HPDE6-E6E7 (cell line): Measurements from ENCODE around the gene CMSS1.

ENCODE experiments used
- DNase-seq: peaks from one replicate; pipeline ENCODE4 v3.0.0; 2011; ENCODE audit warnings: missing footprints; ENCODE audit errors: extremely low spot score

The CMSS1 gene

GRCh38 chr3:99933971-99934750 lies 116.5 kb downstream of the CMSS1 start:
- no peak for DNase-seq

GRCh38 chr3:99934975-99935797 lies 117.5 kb downstream of the CMSS1 start:
- no peak for DNase-seq

- DNase-seq = no peak
Measured at GRCh38 chr3:99938270-99938911, 120.7 kb downstream of the CMSS1 start.

- DNase-seq = no peak
Measured at GRCh38 chr3:99939876-99940275, 122.2 kb downstream of the CMSS1 start.

GRCh38 chr3:99940350-99940749 lies 122.7 kb downstream of the CMSS1 start:
- no peak for DNase-seq

- DNase-seq = no peak
Measured at GRCh38 chr3:99941211-99941610, 123.5 kb downstream of the CMSS1 start.

- no peak for DNase-seq
Measured at GRCh38 chr3:99943931-99944761, 126.5 kb downstream of the CMSS1 start.

- no peak for DNase-seq
Measured at GRCh38 chr3:99945328-99945995, 127.8 kb downstream of the CMSS1 start.

- DNase-seq = no peak
Measured at GRCh38 chr3:99947356-99947755, 129.7 kb downstream of the CMSS1 start.

GRCh38 chr3:99948467-99949089 lies 130.9 kb downstream of the CMSS1 start:
- DNase-seq = no peak

- DNase-seq = no peak
Measured at GRCh38 chr3:99949956-99950670, 132.5 kb downstream of the CMSS1 start.

GRCh38 chr3:99950921-99951320 lies 133.3 kb downstream of the CMSS1 start:
- no peak for DNase-seq

- no peak for DNase-seq
Measured at GRCh38 chr3:99951701-99952100, 134.0 kb downstream of the CMSS1 start.

- DNase-seq = no peak
Measured at GRCh38 chr3:99952306-99952705, 134.6 kb downstream of the CMSS1 start.

GRCh38 chr3:99953596-99953995 lies 135.9 kb downstream of the CMSS1 start:
- DNase-seq = no peak

- DNase-seq = no peak
Measured at GRCh38 chr3:99954914-99955644, 137.4 kb downstream of the CMSS1 start.

GRCh38 chr3:99955773-99956562 lies 138.3 kb downstream of the CMSS1 start:
- DNase-seq = no peak

GRCh38 chr3:99957151-99957796 lies 139.6 kb downstream of the CMSS1 start:
- DNase-seq = no peak
